Uterus (tissue), 2 donors: ENCODE data around the gene WDFY1.

ENCODE experiments used
- CTCF ChIP-seq, 4 experiments: fragments of 200-600 bp in 2 of 4; fragments of 450-650 bp in 2 of 4; sonication (generic) in 2 of 4; IDR thresholded peaks; one replicate each; pipeline ENCODE4 v1.5.1; 2016 to 2019; ENCODE audit warnings: antibody characterized with exemption in 4 of 4, mild to moderate bottlenecking in 2 of 4, moderate library complexity in 1 of 4
- POLR2A ChIP-seq, 2 donors: fragments of 450-650 bp; IDR thresholded peaks; one replicate each; pipeline ENCODE4 v1.6.1; 2016; ENCODE audit warnings: antibody characterized with exemption in 2 of 2, mild to moderate bottlenecking in 1 of 2, moderate library complexity in 1 of 2

- TF ChIP-seq CTCF (IDR thresholded peaks at IDR 0.05): no peak
- TF ChIP-seq POLR2A (IDR thresholded peaks at IDR 0.05): no peak
These were observed 30.1 kb downstream of the WDFY1 start for GRCh38 chr2:223915071-223915470.
